ENCODE results near the gene GET4.

DNA sequence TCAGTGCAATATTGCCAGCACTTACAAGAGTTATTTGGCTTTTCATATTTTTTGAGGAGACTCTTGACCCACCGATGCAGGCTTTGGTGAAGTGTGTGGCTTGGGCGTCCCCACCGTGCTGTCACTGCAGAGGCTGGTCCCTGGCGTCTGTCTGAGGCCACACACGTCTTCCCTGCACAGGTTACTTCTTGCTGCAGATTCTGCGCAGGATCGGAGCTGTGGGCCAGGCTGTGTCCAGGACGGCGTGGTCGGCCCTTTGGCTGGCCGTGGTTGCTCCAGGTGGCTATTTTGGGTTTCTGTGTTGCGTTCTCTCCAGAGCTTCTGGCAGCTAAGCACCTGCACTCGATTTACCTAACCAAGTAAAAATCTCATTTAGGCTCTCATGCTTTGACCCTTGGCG lies 25.1 kb upstream of the GET4 start:
- TF ChIP-seq, protein P1, sequence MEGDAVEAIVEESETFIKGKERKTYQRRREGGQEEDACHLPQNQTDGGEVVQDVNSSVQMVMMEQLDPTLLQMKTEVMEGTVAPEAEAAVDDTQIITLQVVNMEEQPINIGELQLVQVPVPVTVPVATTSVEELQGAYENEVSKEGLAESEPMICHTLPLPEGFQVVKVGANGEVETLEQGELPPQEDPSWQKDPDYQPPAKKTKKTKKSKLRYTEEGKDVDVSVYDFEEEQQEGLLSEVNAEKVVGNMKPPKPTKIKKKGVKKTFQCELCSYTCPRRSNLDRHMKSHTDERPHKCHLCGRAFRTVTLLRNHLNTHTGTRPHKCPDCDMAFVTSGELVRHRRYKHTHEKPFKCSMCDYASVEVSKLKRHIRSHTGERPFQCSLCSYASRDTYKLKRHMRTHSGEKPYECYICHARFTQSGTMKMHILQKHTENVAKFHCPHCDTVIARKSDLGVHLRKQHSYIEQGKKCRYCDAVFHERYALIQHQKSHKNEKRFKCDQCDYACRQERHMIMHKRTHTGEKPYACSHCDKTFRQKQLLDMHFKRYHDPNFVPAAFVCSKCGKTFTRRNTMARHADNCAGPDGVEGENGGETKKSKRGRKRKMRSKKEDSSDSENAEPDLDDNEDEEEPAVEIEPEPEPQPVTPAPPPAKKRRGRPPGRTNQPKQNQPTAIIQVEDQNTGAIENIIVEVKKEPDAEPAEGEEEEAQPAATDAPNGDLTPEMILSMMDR (IDR thresholded peaks at IDR 0.05) = no peak
- no peak for TF ChIP-seq EZH2phosphoT487 (IDR thresholded peaks at IDR 0.05)
